Epithelial cell of prostate (primary cell): Measurements from ENCODE around the gene TMED3.

Experiments
- DNase-seq: peaks from one replicate; pipeline ENCODE4 v3.0.0-alpha.2; 2011; ENCODE audit warnings: low read depth, low spot score
- H3K27ac ChIP-seq: fragments of 450-650 bp; 2 replicates; pipeline ENCODE4 v1.5.1; 2017; ENCODE audit warnings: mild to moderate bottlenecking

TMED3 gene

DNA sequence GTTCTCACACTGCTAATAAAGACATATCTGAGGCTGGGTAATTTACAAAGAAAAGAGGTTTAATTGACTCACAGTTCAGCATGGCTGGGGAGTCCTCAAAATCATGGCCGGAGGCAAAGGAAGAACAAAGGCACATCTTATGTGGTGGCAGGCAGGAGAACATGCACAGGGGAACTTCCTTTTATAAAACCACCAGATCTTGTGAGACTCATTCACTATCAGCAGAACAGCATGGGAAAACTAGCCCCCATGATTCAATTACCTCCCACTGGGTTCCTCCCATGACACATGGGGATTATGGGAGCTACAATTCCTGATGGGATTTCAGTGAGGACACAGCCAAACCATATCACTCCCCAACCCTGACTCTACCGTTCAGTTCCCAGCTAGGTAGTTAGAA lies 61.5 kb downstream of the TMED3 start:
- no peak overlapping the region for H3K27ac ChIP-seq

More for the DNA sequence above, 61.5 kb downstream of the TMED3 start:
- no peak for DNase-seq
